H4 (cell line): Measurements from ENCODE around the gene B3GNT9. TPM values are rescaled to one million over a fixed set of nuclear protein-coding genes. Genes with fewer than 3 reads are reported as not detected.

Experiments
- DNase-seq: peaks from one replicate; pipeline ENCODE4 v3.0.0-alpha.2; 2015; ENCODE audit warnings: low spot score
- total RNA-seq: library from RNA; depleted of rRNA; stranded (reverse); fragments of >200 nt; shearing (Covaris generic); gene quantifications from 2 replicates; pipeline ENCODE4 v1.2.3, GENCODE V29; 2014; rRNA removed

B3GNT9 gene
- total RNA-seq, 1 experiment from 2014 or later: 21.2 TPM

DNA sequence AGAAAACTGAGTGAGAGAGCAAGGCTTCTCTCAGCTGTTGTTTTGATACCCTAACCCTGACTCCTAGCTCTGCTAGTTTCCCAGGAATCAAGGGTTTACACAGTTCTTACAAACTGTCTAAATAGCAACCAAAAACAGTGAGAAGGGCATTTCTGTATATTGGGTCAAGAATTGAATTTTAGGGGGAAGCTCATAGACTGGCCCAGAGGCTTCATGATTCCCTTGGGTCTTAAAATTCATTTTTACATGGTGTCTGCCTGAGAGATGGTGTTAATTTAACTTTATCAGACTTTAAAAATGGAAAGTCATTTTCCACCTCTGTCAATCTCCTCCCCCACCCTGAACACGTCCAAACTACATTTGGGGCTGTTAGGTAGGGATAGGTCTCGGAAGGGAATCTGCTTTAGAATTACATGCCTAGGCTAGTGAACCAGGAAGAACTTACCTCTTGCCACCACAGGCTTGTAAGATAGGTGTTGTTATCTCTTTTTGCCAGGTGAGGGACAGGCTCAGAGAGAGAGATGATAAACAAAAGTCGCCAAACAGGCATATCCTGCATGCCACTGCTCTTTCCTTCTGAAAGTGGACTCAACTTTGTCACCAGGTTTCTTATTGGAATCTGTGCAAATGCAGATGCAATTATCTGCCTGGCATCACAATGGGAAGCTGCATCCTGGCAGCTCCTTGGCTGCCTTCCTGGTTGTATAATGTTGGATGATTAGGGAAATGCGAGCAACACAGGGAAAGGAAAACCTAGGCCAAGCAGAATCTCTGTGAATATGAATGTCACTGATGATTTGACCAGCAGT, 38.0 kb downstream of the B3GNT9 start:
- DNase-seq: no peak

DNA sequence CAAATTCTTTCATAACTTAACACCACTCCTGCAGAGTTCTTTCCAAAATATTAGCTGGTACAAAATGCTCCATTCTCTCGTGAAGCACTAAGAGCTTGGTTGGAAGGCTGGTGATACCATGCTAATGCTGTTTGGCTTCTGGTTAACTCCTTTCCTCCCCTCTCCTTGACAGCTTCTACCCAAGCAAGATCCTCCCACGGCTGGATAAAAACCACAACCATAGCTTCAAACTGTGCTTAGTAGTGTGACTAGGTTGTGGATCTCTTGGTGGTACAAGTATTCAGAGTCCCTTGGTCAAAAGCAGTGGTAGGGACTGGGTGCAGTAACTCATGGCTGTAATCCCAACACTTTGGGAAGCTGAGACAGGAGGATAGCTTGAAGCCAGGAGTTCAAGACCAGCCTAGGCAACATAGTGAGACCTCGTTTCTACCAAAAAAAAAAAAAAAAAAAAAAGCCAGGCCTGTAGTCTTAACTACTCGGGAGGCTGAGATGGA, 38.8 kb downstream of the B3GNT9 start:
- DNase-seq: no peak

DNA sequence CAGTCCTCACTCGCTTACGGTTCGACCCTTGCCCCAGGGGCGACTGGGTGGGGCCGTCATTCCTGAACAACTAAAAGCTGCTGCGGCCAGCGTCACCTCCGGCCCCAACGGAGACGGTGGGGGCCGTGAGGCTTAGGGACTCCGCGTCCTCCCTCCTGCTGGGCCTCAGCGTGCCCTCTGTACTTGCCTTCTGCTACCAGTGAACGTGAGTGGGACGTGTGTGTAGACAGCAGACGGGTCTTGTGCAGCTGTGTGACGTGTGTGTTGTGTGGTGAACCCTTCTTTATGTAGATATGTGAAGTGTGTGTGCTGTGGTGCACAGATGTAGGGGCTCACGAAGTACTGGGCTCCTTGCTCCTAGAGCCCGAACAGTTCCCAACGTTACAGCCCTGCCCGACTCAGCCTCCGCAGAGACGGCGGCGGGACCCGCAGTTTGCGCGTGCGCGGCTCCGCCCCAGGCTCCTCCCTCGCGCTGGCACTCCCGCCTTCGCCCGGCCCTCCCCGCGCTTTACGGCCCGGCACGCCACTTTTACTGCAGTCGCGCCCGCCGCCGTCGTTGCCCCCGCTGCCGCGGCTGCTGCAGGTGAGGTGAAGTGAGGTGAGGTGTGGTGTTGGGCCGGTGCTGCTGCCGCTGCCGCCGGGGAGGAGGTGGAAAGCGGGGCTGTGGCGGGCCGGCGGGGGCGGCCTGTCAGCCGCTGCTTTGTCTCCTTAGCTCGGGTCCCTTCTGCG, 41.2 kb downstream of the B3GNT9 start, which contains the start of gene PHAF1:
Gene PHAF1 (plus strand): TSS at position 535 of the 729 bp plus-strand sequence. CDS start 235 bp downstream, outside the sequence.
- peak; percentile 76 for DNase-seq

DNA sequence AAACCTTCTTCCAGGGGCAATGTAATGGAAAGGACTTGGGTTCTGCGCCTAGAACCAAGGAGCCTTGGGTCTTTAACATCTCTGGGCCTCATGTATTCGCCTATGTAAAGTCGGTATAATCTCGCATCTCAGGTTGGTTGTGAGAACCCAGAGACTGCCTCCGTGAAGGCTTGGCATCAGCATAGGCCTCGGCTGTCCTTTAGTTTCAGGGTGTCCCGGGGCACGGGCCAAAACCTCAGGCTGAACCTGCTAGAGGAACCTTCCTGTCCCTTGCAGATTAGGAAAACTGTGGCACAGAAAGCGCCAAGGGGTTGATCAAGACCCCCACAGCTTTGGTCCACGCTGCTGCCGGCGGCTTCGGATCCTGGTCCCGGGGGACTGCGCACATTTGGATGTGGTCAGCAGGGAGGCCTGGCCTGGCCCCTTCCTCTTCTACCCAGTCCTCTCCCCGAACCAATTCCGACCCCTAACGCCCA, 41.8 kb downstream of the B3GNT9 start:
- DNase-seq: no peak

DNA sequence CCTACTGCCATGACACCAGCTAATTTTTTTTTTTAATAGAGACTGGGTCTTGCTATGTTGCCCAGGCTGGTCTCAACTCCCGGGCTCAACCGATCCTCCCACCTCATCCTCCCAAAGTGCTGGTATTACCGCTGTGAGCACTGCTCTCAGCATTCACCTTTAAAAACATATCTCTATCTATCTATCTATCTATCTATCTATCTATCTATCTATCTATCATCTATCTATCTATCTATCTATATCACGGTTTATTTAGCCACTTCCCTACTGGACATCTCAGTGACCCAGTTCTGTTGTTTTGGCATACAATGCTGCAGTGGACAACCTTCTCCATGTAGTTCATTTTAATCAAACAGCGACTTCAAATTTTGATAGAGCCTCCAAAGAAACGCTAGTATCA, 42.3 kb downstream of the B3GNT9 start:
- DNase-seq: no peak

DNA sequence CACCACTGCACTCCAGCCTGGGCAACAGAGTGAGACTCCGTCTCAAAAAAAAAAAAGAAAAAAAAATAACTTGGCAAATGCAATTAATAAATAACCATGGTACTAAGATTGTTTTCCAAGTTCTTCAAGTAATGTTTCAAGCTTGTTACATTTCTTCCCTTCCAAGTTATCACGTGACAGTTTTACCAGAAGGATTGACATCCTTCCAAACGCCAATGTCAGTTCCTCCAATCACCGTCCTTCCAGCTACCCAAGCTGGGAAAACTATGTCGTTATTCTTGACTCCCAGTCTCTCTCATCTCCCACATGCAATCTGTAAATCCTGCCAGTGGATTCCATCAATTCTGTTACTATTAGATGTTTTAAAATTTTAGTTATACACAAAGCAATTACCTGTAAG, 44.9 kb downstream of the B3GNT9 start:
- DNase-seq: no peak

DNA sequence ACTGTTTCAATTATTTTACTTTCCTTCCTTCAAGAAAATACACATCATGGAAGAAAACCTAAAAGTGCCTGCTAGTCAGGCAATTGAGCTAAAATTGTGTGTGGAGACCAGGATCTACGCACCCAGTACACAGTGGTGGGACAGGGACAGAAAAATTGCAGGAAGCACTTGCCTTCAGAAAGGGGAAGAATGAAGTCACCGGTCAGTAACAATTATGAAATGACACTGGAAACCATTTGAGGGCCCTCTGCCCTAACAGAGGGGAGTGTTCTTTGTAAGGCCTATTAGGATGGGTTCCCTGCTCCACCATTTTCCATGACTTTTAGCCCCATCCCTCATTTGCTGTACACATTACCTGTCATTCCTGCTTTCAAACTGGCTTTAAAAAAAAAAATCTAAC, 45.6 kb downstream of the B3GNT9 start:
- no peak for DNase-seq

DNA sequence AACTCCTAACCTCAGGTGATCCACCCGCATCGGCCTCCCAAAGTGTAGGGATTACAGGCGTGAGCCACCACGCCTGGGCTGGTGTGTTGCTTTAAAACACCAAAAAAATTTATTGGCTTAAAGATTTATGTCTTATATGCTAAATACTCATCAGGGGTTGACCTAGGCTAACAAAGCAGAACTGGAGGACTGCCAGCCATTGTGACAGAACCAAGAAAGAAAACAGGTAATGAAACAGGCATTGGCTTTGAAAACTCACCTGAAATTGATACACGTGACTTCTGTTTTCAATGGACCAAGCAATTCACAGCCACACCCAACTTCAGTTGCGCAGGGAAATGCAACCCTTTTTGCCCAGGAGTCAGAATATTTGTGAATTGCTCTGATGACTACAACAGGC, 46.0 kb downstream of the B3GNT9 start:
- no peak for DNase-seq

DNA sequence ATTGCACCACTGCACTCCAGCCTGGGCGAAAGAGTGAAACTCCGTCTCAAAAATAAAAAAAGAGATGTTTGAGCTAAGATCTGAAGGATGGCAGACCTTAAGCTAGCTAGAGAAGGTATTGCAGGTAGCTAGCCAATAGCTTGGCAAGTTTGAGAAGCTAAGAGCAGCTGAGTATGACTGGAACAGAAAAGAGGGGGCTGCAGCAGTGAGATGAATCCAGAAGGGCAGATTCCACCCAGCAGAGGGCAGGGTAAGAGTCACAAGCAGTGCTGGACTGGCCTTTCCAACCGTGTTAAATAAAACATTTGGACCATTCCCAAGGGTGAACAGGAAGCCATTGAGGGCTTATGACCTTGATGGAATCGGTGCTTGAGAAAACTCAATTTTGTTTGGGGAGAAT, 46.7 kb downstream of the B3GNT9 start:
- peak; percentile 46 for DNase-seq

DNA sequence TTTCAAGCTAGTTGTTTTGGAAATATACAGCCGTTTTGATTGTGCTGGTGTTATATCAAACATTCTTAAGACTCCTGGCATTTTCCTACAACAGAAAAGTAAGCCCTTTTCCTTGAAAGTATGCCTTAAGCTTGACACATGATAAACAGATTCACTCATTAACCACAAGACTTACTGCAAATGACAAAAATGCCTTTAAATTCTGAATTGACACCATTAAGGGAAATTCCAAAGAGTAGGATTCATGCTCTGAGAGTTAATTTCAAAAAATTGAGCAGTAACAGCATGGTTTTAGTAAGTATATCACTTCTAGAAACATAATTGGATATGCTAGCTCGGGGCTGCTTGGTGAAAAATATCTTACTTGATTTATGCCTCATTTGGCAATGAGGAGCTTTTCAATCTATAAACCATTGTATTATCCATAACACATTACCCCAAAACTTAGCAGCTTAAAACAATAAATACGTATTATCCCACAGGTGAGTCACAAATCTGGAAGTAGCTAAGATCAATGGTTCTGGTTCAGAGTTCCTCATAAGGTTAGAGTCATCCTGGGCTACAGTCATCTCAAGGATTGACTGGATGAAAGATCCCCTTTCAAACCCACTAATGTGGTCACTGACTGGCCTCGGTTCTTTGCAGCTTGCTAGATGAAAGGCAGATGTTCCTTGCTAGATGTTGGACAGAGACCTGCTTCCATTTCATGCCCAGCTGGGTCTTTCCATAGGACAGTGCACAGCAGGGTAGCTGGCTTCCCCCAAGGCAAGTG, 49.3 kb downstream of the B3GNT9 start:
- DNase-seq: no peak

DNA sequence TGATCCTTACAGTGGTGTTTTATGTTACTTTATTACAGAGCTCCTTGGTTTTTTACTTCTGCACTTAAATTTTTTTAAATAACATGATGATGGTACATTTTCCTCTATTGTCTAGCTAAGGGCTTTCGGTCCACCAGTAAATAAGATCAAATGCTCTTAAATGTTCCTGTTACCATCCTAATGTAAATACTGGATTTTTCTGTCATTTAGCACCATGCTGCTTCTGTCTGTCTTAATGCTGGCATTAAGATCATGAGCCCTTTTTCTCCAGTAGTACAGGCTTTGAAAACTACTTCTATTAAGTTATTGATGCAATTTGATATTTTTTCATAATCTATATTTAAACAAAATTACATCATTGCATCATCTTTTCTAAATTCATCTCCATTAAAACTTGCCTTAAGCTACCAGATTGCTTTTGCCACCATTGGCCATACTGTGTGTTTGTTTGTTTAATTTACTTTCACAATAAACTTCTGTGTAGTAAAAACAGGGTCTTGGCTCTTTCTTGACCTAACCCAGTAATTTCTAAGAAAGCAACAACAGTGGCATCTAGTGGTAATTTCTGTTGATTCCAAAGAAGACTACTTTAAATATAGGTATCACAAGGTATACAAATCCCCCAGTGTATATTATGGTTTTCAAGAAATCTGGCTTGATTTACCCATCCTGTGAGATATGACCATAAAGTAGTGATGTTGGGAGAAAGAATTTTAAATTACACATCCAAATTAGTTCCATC, 50.1 kb downstream of the B3GNT9 start:
- DNase-seq: no peak

DNA sequence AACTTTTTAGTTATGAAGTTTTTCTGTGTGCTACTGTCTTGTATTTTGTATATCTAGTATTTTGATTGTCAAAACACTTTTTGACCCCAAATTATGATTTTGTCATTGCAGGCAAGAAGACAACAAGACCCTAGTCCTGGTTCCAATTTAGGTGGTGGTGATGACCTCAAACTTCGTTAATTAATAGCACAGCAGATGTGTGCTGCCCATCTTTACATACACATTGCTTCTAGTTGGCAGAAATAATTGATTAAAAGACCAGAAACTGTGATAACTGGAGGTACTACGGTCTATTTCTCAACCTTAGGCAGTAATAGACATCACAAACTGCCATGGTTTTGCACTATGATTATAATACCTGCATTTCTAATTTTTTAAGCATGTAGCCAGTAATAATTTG, 52.2 kb downstream of the B3GNT9 start:
- no peak for DNase-seq

Other genes with a start within 250 kb of the B3GNT9 start
- not detected in 2 replicates for gene CDH16, start 232.1 kb downstream of the B3GNT9 start, total RNA-seq
- gene RRAD, start 225.5 kb downstream of the B3GNT9 start, total RNA-seq: 0.12 TPM in 1 of 2 replicates, not detected in the other
- 207 and 213 TPM in 2 replicates for gene CIAO2B, start 216.6 kb downstream of the B3GNT9 start, total RNA-seq
- gene CES2, start 215.5 kb downstream of the B3GNT9 start, total RNA-seq: 13.8 and 15.6 TPM in 2 replicates
- 0.68 and 1.2 TPM in 2 replicates for gene CES3, start 189.7 kb downstream of the B3GNT9 start, total RNA-seq
- not detected in 2 replicates for gene CES4A, start 162.4 kb downstream of the B3GNT9 start, total RNA-seq
- 68.0 and 81.0 TPM in 2 replicates for gene CBFB, start 121.8 kb downstream of the B3GNT9 start, total RNA-seq
- gene PHAF1, start 41.1 kb downstream of the B3GNT9 start, total RNA-seq: 13.8 and 14.8 TPM in 2 replicates
- gene TRADD, start 8.9 kb upstream of the B3GNT9 start, total RNA-seq: 13.6 and 17.9 TPM in 2 replicates
- gene FBXL8, start 9.0 kb upstream of the B3GNT9 start, total RNA-seq: 1.3 and 3.3 TPM in 2 replicates
- gene HSF4, start 13.7 kb upstream of the B3GNT9 start, total RNA-seq: 0.50 TPM in 1 of 2 replicates, not detected in the other
- 39.4 and 47.9 TPM in 2 replicates for gene NOL3, start 19.5 kb upstream of the B3GNT9 start, total RNA-seq
- 3.5 and 4.5 TPM in 2 replicates for gene MATCAP1, start 33.0 kb upstream of the B3GNT9 start, total RNA-seq
- not detected in 2 replicates for gene EXOC3L1, start 39.1 kb upstream of the B3GNT9 start, total RNA-seq
- gene E2F4, start 41.2 kb upstream of the B3GNT9 start, total RNA-seq: 78.4 and 80.7 TPM in 2 replicates
- 0.06 and 0.29 TPM in 2 replicates for gene ELMO3, start 48.1 kb upstream of the B3GNT9 start, total RNA-seq
- 31.1 and 38.4 TPM in 2 replicates for gene TMEM208, start 76.1 kb upstream of the B3GNT9 start, total RNA-seq
- gene FHOD1, start 96.5 kb upstream of the B3GNT9 start, total RNA-seq: 18.4 and 21.2 TPM in 2 replicates
- 0.81 and 1.4 TPM in 2 replicates for gene SLC9A5, start 98.0 kb upstream of the B3GNT9 start, total RNA-seq
- gene PLEKHG4, start 128.5 kb upstream of the B3GNT9 start, total RNA-seq: 2.4 and 6.7 TPM in 2 replicates
- gene KCTD19, start 175.7 kb upstream of the B3GNT9 start, total RNA-seq: not detected in 2 replicates
- gene LRRC36, start 175.8 kb upstream of the B3GNT9 start, total RNA-seq: 0.79 TPM in 1 of 2 replicates, not detected in the other
- gene TPPP3, start 242.5 kb upstream of the B3GNT9 start, total RNA-seq: not detected in 2 replicates